GM15510 (cell line): ENCODE measurements around the gene ENDOV.

Experiments
- POLR2A ChIP-seq: IDR thresholded peaks from 3 replicates; pipeline ENCODE4 v1.6.1; 2011; ENCODE audit warnings: borderline replicate concordance; ENCODE audit not compliant: insufficient read length; ENCODE audit errors: extremely low read depth

Gene ENDOV

DNA sequence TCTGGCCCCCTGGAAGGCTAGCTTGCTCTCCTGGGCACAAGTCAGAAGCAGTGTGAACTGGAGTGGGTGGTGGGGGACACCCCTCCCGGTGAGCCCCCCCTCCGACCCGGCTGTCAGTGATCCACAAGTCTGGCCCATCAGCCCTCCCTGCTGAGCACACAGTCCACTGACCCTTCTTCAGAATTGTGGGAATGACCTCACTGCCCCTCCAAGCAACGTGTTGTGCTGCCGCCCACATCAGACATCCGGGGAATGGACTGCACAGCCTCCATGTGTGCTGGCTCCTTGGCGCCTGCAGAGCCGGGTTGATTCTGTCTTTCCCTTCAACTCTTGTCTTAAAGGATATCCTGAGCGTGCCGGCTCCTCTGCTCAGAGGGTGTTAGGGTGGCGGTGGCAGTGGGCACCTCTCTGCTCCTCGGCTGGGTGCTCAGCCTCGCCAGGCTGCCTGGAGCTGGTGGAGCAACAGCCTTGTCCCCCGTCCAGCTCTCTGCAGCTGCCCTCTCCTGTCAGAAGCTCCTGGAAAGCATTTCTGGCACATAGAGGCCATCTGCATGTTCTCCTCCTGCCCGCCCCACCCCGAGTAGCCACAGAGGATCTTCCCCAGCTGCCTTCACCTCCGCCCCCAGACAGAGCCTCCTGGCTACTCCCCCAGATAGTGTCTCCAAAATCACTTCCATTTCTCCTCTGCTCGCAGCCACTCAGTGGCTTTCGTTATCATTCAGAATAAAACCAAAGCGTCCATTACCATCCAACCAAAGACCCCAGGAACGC is 41.7 kb downstream of the ENDOV start:
- TF ChIP-seq POLR2A = no peak

DNA sequence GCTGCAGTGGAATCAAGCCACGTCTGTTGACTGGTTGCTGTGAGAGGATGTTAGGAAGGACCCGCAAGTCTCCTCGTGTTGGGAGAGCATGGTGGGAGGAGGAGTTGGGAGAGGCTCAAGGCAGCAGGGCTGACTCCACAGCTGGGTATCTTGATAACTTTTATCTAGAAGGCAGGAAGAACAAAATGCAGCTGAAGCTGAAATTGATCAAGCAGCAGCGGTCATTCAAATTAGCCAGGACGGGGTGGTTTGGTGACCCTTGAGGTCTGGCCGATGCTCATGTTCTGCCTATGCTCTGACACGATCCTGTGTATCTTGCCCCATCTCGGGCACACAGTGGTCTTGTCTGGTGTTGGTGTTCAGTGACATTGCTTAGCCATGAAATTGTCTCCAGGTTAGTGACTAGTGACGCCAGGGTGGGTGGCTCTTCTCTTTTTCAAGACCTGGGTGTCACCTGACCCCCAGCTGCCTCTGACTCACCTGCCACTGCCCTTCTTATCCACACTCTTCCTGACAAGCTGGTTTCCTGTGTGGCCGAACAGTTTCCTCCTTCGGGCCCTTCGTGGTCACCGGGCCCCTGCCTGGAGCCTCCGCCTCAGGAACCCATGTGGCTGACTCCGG is 42.4 kb downstream of the ENDOV start:
- TF ChIP-seq POLR2A = no peak

DNA sequence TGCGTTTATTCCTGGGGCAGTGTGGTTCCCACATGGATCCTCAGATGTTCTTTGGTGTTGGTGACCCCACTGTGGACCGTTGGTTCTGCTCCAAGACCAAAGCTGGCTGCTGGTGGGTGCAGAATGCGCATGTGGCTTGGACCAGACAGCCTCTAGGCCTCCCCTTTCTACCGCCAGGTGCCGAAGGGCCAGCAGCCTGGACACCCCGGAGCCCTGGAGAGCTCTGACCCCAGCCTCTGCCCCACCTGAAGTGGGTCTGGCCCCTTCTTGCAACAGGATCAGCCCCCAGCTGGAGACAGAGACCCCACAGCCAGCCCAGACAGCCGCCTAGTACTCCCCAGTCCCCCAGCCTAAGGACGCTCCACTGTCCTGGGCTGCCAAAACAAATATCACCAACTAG is 43.0 kb downstream of the ENDOV start:
- no peak for TF ChIP-seq POLR2A

DNA sequence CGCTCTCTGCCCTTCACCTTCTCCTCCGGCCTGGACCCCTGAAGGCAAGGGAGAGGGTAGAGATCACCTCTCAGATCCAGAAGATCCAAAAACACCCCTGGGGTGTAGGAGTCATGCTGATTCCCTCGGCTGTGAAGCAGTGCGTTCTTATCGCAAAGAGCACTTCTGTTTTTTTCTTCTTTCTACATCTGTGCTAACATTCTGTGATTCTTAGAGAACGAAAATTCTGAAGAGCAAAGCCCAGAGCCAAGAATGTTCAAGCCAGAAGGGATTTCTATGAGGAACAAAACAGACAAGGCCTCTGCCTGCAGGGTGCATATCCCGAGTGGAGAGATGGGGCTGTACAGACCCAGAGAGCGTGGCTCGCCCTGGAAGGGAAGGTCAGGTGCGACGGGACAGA is 44.3 kb downstream of the ENDOV start:
- TF ChIP-seq POLR2A = no peak

DNA sequence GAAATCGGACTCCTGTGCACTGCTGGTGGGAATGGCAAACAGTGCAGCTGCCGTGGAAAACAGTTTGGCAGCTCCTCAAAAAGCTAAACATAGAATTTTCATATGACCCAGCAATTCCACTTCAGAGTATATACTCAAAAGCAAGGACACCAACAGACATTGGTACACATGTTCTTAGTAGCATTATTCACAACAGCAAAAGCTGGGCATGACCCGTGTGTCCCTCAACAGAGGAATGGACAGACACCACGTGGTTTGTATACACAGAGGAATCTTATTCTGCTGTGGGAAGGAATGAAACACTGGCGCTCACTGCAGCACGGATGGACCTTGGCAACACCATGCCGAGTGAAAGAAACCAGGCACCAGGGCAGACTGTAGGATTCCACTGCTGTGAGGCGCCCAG is 45.5 kb downstream of the ENDOV start:
- no peak for TF ChIP-seq POLR2A

DNA sequence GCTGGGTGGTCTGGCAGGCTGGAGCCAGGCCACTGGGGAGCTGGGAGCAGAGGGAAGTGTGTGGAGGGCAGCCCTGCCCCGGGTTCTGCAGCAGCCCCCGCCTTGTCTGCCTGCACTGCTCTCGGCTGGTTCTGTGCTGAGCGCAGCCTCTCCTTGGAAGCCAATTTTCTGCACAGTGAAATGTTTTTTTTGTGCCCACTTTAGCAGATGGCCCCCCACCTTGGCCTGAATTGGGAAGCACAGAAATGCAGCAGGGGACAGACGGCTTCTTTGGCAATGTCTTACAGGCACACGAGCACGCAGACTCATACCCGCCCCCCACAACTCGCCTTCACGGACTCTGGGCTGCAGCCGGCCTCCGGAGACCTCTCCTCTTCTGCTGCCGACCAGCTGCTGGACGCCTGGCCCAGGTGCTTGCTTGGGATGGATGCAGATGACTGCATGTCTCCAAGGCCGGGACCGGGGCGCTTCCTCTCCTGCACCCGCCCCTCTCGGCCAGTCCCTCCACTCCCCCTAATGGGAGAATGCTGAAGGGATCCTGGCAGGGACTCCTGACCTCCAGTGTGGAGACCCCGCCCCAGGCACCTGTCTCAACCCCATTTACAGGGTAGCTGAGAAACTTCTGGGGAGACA is 46.7 kb downstream of the ENDOV start:
- TF ChIP-seq POLR2A = no peak

DNA sequence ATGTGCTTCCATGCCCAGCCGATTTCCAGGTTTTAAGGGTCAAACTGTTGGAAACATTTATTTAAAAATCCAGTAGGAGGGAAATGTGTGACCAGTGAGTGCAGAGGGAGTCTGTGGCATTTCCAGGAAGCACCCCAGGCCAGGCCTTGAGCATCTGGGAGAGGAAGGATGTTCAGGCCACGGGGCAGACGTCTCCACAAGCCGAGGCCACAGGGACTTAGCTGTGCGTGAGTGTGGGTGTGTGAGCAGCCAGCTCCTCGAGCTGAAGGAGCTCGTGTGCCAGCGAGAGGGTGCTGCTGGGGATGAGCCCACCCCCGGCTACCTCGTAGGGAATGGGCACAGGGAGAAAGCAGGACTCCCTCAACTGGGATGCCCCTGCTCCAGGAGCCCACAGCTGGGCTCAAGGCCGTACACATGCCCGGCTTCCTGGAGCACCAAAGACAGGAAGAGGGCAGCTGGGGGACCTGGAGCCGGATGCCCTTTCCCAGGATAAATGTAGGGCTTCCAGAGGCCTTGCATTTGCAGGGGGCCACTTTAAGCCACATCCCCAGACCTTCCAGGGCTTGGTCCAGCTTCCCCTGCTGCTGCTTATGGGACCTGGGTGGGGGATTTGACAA is 48.9 kb downstream of the ENDOV start:
- TF ChIP-seq POLR2A = no peak

DNA sequence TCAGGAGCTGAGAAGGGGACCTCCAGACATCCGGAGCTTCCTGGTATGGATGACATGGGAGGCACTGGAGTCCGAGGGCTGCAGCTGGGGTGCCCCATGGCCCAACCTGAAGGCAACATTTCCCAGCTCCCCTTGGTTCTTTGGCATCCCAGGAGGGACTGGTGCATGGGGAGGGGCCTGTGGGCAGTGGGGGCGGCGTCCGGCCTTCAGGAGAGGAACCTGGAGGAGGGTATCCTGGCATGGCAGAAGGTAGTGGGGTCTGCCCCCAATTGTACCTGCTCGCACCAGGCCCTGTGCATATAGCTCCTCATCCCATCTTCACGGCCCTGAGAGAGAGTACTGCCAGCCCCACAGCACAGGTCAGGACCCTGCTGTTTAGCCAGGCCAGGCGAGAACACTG is 49.5 kb downstream of the ENDOV start:
- no peak for TF ChIP-seq POLR2A

DNA sequence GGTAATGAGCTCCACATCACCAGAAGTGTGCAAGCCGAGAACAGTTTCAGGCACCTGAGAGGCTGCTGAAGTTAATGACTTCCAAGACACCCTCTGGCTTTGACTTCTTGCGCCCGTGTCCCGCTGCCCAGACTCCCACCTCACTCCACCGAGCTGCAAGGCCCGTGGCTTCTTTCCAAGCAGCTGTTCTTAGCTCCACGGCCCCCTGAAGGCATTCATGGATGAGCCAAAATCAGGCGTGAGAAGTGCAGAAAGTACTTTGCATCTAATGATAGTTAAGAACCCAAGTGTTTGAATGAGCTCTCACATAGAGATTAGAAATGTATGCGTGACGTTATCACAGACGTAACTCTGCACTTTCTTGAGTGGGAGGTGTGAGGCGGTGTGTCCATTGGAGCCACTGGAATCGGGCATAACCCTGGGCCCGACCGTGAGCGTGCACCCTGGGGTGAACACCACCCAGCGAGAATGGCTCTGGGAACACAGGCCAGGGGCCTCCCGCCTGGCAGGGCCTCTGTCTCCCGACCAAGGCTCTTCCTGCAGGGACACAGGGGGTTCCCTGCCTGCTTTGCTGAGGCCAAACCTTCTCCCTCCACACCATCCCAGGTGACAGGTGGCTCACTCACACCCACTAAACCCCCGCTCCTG is 50.5 kb downstream of the ENDOV start:
- TF ChIP-seq POLR2A = no peak

DNA sequence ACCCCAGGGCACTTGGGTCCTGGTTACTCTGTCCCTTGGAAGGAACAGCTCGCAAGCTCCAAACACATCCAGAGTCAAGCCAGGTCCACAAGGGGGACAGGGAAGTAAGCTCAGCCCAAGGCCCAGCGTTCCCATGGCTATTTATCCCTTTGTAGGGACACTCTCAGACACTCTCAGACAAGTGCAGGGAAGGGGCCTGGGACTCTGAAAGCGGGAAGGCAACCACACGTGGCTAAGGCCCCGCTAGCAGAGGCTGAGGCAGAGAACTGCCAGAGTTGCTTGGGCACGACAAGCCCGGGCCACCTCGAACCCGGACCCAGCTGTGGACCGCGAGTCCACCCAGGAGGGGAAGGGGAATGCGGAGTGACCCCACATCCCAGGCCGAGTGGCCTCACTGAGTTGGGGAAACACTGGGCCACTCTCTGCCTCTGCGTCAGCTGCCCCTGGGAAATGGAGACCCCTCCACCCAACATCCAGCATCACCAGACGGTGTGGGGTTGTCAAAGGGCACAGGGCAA is 51.3 kb downstream of the ENDOV start:
- TF ChIP-seq POLR2A = no peak

DNA sequence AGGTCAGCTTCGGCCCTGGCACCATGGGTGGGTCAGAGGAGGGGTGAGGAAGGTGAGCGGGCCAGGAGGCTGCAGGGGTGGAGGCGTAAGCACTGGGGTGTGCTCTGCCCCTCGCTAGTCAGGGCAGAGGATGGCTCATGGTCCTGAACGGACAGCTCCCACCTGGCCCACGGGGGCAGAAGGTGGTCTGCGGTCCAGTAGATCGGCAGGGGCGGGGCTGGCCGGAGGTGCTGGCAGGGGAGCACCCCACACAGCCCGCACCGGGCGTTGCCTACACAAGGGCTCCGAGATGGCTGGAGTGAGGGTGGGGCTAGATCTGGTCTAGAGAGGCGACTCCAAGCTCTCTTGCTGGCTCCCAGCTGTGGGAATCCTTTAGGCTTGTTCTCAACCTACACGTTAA is 53.3 kb downstream of the ENDOV start:
- no peak for TF ChIP-seq POLR2A

DNA sequence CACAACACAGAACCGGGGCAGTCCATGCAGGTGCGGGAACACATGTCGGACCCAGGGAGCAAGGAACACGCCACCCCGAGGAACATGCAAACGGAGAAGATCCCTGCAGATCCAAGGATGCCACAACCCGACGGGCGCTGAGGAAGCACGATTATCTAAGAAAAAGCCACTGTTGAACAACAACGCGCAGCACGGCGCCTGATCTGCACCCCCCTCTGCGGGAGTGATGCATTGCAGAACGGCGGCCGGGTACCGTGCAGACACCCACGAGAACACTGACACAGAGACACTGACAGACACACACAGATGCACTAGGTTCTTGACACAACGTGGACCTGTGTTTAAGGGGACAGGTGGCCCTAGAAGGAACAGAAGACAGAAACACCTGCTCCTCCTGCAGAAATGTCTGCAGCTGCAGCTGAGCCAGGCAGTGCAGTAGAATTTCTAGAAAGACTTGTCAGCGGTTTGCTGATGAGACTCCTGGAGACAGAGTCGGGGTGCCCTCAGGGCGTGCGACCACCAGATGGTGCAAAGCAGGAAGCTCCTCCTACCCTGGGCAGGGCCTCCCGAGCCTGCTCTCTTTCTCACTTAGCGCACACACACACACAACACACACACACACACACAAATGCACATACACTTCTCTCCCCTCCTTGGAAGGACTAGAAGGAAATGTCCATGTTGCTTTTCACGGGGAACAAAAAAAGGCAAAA is 54.0 kb downstream of the ENDOV start:
- no peak for TF ChIP-seq POLR2A

DNA sequence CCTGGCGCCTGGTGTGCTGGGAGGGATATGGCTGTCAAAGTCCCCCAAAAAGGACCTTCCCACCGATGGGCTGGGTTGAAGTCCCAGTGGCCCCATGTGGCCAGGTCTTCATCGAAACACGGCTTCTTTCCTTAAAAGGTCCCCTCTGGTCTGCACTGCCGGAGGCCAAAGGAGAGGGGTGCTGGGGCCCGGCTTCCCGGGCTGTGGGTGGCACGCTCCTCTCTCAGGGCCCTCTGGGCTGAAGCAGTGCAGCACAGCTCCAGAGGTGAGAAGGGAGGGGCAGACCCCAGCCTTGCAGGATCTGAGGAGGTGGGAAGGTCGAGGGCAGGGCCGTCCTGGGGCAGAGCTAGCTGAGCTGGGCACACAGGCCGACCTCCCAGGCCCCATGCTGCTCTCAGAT is 54.7 kb downstream of the ENDOV start:
- TF ChIP-seq POLR2A = no peak

DNA sequence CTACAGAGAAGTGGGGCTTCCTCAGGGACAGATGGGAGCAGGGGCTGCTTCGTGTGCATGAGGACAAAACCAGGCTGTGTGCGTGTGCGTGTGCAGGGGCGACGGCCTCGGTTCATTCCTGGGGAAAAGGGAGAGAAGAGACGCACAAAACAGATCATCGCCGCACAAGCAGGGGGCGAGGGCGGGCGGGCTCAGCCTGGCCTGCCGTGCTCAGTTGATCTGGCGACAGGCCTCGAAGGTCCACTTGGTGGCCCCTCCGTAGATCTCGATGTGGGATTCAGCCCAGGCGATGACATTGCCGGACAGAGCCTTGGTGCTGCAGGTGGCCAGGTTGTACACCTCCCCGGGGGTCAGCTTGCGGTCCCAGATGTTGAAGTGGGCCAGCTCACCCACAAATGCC is 55.6 kb downstream of the ENDOV start:
- no peak for TF ChIP-seq POLR2A
